ENCODE data around the gene FXYD1. TPM values are rescaled to one million over a fixed set of nuclear protein-coding genes. Genes with fewer than 3 reads are reported as not detected.

The FXYD1 gene
- total RNA-seq, 1 donor from 2014 or later, result 7.8 TPM

DNA sequence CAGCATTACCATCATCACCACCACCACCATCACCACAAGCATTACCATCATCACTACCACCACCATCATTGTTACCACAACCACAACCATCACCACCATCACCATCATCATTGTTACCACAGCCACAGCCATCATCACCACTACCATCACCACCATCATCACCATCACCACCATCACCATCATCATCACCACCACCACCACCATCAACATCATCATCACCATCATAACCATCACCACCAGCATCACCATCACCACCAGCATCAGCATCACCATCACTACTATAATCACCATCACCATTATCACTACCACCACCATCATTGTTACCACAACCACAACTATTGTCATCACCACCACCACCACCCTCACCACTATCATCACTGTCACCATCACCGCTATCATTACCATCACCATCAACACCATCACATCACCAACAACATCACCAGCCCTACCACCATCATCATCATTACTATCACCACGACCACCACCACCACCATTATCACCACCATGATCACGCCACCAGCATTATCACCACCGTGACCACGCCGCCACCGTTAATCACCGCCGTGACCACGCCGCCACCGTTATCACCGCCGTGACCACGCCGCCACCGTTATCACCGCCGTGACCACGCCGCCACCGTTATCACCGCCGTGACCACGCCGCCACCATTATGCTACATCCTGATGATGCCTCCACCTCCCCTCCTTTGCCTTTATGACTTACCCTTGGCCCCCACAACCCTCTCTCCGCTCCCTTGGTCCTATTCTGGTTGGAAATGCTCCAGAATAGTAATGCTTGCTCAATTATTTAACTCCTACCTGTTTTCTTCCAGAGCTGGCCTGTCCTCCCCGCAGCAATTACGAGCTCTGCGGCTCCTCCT is 33.0 kb upstream of the FXYD1 start:
- peaks cover 3% of the 10 kb centered on the region for H3K27me3 Mint-ChIP-seq (ENCODE audit: low read depth)
- H3K36me3 Mint-ChIP-seq (ENCODE audit: low read depth), result no peaks in the 10 kb centered on the region
- H3K27ac Mint-ChIP-seq (ENCODE audit: unreplicated experiment), result no peak overlapping the region
- no peaks in the 10 kb centered on the region for H3K9me3 Mint-ChIP-seq (ENCODE audit: low read depth)
- DNase-seq (ENCODE audit: low spot score), result no peak
- H3K4me1 Mint-ChIP-seq (ENCODE audit: low read depth), result no peaks in the 10 kb centered on the region
- H3K4me3 Mint-ChIP-seq (ENCODE audit: unreplicated experiment), result no peak overlapping the region
- TF ChIP-seq, protein P1, sequence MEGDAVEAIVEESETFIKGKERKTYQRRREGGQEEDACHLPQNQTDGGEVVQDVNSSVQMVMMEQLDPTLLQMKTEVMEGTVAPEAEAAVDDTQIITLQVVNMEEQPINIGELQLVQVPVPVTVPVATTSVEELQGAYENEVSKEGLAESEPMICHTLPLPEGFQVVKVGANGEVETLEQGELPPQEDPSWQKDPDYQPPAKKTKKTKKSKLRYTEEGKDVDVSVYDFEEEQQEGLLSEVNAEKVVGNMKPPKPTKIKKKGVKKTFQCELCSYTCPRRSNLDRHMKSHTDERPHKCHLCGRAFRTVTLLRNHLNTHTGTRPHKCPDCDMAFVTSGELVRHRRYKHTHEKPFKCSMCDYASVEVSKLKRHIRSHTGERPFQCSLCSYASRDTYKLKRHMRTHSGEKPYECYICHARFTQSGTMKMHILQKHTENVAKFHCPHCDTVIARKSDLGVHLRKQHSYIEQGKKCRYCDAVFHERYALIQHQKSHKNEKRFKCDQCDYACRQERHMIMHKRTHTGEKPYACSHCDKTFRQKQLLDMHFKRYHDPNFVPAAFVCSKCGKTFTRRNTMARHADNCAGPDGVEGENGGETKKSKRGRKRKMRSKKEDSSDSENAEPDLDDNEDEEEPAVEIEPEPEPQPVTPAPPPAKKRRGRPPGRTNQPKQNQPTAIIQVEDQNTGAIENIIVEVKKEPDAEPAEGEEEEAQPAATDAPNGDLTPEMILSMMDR (IDR thresholded peaks at IDR 0.05), result no peak

DNA sequence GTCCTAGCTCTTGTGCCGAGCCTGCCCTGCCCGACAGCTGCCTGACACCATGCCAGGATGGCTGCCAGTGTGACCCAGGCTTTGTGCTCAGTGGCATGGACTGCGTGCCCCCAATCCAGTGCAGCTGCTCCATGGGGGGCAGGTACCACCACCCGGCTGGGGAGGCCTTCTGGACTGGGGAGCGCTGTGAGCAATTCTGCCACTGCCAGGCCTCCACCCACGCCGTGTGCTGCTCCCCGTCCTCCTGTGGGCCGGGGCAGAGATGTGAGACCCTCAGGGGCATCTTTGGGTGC is 32.4 kb upstream of the FXYD1 start:
- H3K27me3 Mint-ChIP-seq (ENCODE audit: low read depth), result peaks cover 3% of the 10 kb centered on the region
- no peak for DNase-seq (ENCODE audit: low spot score)
- H3K27ac Mint-ChIP-seq (ENCODE audit: unreplicated experiment), result no peak overlapping the region

DNA sequence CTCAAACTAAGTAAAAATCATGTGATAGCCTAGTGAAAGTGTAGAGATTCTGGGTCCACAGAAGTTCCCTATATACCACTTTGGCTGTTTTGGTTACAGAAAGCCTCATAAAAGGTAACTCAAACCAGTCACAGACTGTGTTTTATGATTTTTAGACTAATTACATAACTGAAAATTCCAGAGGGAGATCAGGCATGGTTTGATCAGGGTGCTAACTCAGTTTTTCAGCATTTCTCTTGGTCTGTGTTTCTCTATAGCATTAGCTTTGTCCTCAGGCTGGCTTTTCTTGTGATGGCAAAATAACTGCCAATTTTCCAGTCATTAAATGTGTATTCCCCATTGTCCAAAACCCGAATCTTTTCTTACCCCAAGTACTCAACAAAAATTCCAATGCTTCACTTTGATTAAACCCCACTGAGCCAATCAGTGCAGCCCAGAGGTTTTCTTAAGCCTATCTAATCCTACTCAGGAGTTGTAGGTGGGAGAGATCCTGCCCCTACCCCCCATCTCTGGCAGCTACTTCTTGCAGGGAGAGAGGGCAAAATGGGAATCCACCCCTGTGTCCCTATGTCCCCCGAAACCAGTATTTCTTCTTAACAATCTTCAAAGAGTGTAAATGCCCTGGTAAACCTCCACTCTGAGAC is 31.6 kb upstream of the FXYD1 start:
- Mint-ChIP-seq H3K27me3 (ENCODE audit: low read depth) (peaks cover 5% of the 10 kb centered on the region), H3K36me3 (ENCODE audit: low read depth) (no peaks in the 10 kb centered on the region), H3K4me1 (ENCODE audit: low read depth) (no peaks in the 10 kb centered on the region), H3K27ac (ENCODE audit: unreplicated experiment) (no peak overlapping the region), H3K9me3 (ENCODE audit: low read depth) (no peaks in the 10 kb centered on the region), H3K4me3 (ENCODE audit: unreplicated experiment) (no peak overlapping the region)
- DNase-seq (ENCODE audit: low spot score), result no peak
- TF ChIP-seq, protein P1 (IDR thresholded peaks at IDR 0.05), result no peak

More for the DNA sequence above, 32.4 kb upstream of the FXYD1 start:
- TF ChIP-seq, protein P1 (IDR thresholded peaks at IDR 0.05), result no peak
- no peaks in the 10 kb centered on the region for H3K36me3 Mint-ChIP-seq (ENCODE audit: low read depth)
- H3K9me3 Mint-ChIP-seq (ENCODE audit: low read depth), result no peaks in the 10 kb centered on the region
- H3K4me3 Mint-ChIP-seq (ENCODE audit: unreplicated experiment), result no peak overlapping the region
- H3K4me1 Mint-ChIP-seq (ENCODE audit: low read depth), result no peaks in the 10 kb centered on the region

DNA sequence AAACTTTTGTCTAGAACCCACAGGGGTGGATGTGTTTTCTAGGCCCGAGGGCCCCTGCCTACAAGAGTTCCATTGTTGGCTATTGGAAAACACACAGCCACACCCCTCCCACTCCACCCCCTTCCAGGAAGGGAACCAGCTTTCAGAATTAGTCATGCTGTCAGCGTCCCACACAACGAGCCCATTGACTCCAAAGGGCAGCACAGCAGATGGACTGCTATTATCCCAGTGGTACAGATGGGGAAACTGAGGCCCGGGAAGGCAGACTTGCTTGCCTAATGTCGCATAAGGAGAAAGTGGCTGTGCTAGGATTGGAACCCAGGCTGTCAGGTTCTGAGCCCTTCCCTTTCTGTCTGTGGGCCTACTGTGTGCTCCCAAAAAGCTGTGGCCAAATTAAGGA is 31.1 kb upstream of the FXYD1 start:
- Mint-ChIP-seq H3K27ac (ENCODE audit: unreplicated experiment) (no peak overlapping the region), H3K36me3 (ENCODE audit: low read depth) (no peaks in the 10 kb centered on the region), H3K4me3 (ENCODE audit: unreplicated experiment) (no peak overlapping the region), H3K4me1 (ENCODE audit: low read depth) (no peaks in the 10 kb centered on the region), H3K27me3 (ENCODE audit: low read depth) (peaks cover 6% of the 10 kb centered on the region), H3K9me3 (ENCODE audit: low read depth) (no peaks in the 10 kb centered on the region)
- DNase-seq (ENCODE audit: low spot score), result no peak
- TF ChIP-seq, protein P1 (IDR thresholded peaks at IDR 0.05), result no peak

DNA sequence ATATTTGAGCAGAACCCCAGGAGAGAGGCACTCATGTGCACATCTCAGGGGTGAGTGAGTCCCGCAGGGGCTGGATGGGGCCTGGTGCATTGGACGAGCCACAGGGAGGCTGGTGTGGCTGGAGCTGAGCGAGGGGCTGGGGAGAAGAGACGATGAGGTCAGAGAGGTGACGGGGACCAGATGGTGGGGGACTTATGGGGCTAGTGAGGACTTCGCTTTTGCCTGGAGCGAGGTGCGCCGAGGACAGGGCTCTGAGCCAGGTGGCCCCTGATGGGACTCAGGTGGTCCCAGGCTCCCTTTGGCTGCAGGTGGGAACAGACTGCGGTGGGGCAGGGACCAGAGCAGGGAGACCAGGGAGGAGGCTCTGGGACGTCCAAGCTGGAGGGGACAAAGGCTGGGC is 29.9 kb upstream of the FXYD1 start:
- no peak overlapping the region for H3K4me3 Mint-ChIP-seq (ENCODE audit: unreplicated experiment)
- no peak for DNase-seq (ENCODE audit: low spot score)
- no peaks in the 10 kb centered on the region for H3K36me3 Mint-ChIP-seq (ENCODE audit: low read depth)
- no peaks in the 10 kb centered on the region for H3K4me1 Mint-ChIP-seq (ENCODE audit: low read depth)
- no peak overlapping the region for H3K27ac Mint-ChIP-seq (ENCODE audit: unreplicated experiment)
- no peaks in the 10 kb centered on the region for H3K9me3 Mint-ChIP-seq (ENCODE audit: low read depth)
- H3K27me3 Mint-ChIP-seq (ENCODE audit: low read depth), result peaks cover 6% of the 10 kb centered on the region
- TF ChIP-seq, protein P1 (IDR thresholded peaks at IDR 0.05), result no peak

Measured in chondrocyte (in vitro differentiated cells).